GM19099 (cell line): Measurements from ENCODE around the gene CDK19.

ENCODE experiments used
- POLR2A ChIP-seq: IDR thresholded peaks from 3 replicates; pipeline ENCODE4 v1.6.1; 2011; ENCODE audit warnings: low read depth; ENCODE audit not compliant: insufficient read length; ENCODE audit errors: extremely low read depth

CDK19 gene

DNA sequence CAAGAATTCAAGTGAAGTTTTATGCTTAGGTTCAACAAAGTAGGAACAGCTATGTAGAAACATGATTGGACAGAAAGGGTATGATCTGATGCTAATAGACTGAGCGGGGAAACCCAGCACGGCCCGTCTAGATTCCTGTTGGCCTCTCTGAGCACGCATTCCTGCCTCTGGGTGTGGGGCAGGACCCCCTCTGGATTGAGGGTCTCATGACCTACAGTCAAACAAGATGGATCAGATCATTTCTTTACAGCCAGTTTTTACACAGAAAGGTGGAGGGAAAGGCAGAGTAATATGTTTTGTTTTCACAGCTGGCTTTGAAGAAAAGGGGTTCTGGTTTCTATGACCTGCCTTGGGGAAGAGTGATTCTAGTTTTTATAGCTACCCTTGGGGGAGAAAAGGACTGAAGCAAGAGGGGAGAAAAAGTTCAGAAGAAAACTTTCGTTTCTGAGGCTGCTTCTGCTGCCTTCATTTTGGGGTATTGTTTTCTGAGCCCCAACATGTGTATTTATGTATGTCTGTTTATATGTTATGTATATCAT is 239.3 kb downstream of the CDK19 start:
- no peak for TF ChIP-seq POLR2A

DNA sequence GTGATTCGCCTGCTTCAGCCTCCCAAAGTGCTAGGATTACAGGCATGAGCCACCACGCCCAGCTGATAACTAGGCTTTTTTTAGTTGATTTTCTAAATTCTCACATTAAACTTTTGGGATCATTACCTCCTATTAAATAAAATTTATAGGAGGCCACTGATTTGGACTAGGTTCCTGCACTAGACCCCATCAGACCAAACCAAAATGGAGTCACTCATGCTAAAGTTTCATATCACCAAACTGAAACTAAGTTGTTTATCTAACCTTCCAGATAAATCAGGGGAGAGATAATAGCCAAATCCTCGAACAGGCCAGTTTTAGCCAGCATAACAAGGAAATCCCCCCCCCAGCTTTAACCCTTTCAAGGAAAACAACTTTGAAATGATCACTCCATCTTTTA is 240.5 kb downstream of the CDK19 start:
- TF ChIP-seq POLR2A: no peak

DNA sequence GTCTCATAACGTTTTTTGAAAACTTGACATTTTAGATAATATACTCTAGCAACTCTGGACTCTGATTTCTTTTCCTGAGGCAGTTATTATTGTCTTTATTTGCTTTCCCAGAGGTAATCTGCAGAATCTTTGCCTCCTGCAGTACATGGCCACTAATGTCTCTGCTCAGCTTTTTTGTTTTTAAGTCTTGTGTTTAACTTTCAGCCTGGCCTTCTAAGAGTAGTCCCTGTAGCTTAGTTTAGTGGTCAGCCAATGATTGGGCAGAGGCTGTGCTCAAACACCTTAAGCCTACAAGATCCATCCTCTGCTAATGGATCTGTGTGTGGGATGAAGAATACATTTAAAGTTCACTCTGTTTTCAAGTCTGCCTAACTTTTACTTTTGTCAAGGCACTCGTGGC is 241.7 kb downstream of the CDK19 start:
- TF ChIP-seq POLR2A: no peak

DNA sequence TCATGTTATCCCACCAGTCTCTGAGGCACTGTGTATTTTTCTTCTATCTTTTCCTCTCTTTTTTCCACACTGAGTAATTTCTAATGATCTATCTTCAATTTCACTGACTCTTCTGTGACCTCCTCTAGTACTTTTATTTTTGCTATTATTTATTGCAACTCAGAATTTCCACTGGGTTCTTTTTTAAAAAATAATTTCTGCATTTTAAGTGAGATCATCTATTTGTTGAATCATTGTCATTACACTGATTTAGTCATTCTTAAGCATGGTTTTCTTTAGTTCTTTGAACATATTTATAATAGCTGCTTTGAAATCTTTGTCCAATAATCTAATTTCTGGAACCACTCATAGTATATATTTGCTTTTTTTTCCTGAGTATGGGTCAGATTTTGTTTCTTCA is 242.1 kb downstream of the CDK19 start:
- no peak for TF ChIP-seq POLR2A

DNA sequence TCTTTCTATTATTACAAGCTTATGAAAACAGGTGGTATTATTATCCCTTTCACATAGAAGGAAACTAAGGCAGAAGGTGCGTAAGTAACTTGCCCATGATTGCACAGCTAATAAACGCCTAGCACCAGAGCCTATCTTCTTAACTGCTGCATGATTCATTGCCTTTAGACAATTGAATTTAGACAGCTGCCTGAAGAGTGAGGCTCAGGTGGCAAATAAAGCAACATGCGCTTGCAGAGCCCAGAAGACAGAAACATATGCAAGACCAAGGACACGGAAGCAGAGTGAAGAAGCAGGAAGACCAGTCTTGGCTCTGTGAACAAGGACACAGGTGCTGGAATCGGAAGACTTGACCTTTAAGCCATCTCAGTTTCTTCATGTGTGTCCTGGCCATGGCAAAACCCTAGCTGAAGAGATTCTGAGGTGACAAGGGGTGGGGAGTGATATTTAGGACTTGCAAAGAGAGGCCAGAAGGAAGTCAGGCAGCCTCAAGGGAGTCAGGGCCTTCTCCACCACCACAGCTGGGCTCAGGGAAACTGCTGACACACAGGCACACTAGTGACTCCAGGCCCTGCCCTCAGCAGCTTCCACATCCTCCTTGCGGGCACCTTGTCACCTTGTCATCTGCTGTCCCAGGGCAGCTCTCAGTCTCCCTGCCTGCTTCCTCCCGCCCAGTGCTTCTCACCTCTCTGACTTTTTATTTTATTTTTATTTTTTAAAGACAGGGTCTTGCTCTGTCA is 247.1 kb downstream of the CDK19 start:
- no peak for TF ChIP-seq POLR2A

DNA sequence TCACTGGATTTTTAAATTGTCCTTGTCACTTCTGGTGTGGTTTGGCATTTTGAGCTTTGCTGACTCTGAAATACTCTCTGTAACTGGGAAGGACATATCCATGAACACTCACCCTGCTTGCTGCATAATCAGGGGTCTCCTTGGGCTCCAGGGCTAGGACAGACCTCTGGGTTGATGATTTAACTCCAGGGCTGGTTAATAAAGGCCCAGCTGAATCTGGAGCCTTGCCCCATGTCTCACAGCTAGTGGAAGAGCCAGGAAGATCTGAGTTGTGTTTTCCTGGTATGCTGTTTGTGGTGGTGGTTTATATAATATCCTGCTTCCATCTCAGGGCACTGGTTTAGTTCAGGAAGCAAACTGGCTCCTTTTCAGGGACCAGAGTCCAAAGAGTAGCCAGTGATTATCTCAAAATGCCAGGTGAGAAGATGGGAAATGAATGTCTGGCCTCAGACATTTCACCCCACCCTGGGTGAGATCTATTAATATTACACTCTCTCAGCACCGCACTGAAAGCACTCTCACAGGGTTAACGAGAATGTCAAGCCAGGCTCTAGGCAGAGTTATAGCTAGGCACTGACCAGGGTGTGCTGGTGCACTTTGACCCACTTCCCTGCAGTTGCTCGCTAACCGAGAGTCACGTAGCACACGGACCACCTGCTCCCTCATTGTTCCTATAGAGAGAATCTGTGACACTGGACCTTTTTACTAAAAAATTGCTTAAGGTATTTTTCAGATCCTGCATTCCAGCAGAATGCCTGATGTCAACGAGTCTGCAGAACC is 248.7 kb downstream of the CDK19 start:
- TF ChIP-seq POLR2A: no peak

DNA sequence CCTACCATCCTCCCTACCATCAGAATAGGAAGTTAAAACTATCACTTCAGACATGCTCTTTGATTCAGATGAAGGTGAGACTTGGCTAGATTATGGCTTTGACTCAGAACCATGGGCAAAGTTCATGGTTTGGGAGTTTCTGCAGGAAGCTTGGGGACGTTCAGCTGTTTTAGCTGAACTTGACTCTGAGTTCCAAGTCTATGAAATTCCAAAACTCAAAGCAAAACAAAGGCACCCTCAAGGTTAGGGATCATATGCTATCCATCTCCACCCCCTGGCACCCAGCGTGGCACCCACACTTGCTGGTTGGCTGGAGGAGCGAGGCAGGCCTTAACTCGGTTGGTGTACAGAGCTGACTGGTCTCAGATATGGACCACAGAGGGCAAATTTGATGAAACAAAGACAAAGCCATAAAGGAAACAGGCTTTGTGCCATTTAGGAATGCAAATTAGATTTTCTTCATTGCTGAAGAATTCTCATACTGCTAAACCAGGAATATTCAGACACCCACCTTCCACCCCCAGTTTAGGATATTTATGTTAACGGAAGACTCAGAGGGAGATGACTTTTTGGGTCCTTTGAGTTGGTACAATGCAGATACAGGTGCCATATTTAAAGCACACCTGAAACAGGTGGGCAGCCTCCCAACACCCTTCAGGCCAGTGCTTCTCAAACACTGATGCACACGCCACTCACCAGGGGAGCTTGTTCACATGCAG is 250.4 kb downstream of the CDK19 start:
- no peak for TF ChIP-seq POLR2A

DNA sequence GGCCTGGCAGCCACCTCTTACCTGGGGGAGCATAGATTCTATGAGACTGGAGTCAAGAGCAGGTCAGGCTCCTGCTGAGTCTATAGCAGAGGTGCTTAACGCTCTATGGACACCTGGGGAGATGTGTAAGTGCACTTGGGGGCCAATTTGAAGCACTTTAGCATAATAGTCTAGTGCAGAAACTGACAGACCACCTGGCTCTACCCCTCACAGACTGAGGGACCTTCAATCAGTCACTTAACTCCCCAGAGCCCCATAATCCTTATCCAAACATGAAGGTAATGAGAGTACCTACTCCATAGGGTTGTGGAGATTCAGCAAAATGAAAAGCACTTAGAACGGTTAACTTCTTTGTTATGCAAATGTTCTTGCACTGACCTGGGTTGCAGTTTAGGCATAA is 251.6 kb downstream of the CDK19 start:
- TF ChIP-seq POLR2A: no peak

DNA sequence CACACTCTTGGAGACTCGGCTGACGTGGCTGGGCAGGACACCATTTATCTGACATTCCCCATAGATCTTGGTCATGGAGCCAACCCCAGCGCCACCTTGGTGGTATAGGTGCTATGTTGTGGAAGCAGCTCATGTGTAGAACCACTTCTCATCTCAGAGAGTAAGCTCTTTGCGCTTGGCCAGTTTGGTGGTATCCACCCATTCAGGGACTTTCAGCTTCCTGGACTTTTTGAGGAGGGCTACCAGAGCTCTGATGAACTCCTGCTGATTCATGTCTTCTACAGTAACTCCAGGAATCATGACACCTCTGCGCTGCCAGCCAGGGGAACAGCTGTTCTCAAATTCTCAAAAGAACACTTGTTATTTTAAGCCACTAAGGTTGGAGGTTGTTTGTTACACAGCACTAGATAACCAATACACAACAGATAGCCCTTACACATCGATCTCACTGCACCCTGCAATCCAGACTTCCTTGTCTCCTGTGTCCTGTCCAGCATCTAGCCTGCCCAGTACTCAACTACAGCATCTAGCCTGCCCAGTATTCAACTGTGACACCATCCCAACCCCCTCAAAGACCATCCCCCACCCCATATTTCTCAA is 252.9 kb downstream of the CDK19 start:
- TF ChIP-seq POLR2A: no peak

DNA sequence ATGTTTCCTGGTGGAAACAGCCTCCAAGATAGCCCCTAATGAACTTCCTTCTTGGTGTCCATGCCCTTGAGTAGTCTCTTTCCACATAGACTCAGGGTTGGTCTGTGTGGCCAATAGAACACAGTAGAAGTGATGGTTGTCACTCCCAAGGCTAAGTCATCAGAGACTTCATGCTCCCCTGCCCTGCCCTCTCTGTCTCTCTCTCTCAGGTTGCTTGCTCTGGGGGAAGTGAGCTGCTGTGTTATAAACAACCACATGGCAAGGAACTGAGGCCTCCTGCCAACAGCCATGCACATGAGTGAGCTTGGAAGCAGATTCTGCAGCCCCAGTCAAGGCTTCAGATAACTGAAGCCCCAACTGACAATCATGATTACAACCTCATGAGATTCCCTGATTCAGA is 253.6 kb downstream of the CDK19 start:
- no peak for TF ChIP-seq POLR2A

DNA sequence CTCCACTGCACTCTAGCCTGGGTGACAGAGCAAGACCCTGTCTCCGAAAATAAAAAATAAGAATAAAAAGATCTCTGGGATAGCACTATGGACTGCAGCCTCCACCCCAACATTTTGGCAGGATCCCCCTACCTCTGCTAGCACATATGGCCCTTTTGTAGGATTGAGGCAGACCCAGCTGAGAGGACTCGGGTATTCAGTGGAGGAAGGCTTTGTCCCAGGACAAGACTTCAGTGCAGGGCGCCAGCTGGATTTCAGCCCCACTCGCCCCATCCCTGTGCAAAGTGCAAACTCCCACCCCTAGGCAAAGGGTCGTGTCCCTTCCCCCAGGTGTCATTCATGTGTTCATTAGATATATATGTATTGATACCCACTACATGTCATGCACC is 254.3 kb downstream of the CDK19 start:
- no peak for TF ChIP-seq POLR2A

DNA sequence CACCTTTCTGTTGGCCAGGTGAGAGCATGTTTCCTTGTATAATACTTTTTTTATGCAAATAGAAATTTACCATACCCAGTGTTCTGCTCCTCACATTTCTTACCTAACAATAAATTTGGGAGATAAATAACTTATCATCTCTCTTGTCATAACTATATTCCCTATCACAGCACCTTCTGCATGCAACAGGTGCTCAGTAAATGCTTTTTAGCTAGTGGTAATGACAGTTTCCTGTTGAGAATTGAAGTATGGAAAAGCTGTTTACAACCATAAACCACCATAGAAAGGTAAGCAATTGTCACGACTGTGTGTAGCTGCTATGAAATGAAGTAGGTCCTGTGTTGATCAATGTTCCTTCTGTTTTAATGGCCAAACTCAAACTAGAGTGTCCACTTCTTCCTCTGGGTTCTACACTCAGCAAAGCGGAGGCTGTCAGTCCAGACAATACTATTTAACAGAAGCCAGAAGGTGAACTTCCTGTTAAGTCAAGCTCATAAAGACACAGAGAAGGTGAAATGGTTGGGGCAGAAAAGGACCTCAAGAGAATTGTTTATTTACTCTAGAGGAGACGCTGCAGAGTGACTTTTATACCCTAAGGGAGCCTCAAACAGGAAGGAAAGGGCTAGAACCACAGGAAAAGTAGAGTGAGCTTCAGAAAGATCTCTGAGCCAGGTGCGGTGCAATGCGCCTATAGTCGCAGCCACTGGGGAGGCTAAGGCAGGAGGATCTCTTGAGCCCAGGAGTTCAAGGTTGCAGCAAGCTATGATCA is 254.8 kb downstream of the CDK19 start:
- TF ChIP-seq POLR2A: no peak
